Measurements from ENCODE around the gene CDKN2B.

Gene CDKN2B

DNA sequence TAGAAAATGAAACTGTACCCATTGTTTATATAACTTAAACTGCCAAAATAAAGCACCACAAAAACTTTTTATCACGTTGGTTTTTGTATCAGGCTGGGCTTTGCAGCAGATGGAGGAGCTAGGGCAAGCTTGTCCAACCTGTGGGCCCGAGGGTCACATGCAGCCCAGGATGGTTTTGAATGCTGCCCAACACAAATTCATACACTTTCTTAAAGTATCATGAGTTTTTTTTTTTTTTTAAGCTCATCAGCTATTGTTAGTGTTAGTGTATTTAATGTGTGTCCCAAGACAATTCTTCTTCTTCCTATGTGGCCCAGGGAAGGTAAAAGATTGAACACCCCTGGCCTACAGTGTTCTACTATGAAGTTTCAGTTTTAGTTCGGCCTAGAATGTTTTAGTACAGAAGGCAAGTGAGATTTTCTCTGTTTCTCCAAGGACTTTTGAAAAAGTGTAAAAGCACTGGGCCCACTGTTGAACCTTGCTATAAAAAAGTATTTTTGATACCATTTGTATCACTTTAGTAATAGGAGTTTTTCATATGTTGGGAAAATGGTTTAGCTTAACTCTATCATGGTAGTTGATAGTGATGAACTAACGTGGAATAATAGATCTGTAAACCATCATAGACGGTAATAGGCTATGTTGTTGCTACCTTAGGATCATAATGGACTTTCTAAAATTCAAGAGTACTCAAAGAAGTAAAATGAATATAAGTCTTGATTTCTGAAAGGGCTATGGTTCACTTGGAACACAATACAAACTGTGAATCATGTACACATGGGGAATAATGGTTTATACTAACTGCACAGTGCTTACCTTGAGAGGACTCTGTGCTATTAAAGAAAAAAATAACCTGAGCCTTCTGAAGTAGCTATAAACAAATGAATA lies 17.8 kb downstream of the CDKN2B start:
- no peak overlapping the region for H3K4me3 ChIP-seq (ENCODE audit: low read length)
- DNase-seq (ENCODE audit: low read depth) = no peak
- TF ChIP-seq CTCF (IDR thresholded peaks at IDR 0.05; ENCODE audit: insufficient read depth, low read depth, low read length, missing control alignments) = no peak

DNA sequence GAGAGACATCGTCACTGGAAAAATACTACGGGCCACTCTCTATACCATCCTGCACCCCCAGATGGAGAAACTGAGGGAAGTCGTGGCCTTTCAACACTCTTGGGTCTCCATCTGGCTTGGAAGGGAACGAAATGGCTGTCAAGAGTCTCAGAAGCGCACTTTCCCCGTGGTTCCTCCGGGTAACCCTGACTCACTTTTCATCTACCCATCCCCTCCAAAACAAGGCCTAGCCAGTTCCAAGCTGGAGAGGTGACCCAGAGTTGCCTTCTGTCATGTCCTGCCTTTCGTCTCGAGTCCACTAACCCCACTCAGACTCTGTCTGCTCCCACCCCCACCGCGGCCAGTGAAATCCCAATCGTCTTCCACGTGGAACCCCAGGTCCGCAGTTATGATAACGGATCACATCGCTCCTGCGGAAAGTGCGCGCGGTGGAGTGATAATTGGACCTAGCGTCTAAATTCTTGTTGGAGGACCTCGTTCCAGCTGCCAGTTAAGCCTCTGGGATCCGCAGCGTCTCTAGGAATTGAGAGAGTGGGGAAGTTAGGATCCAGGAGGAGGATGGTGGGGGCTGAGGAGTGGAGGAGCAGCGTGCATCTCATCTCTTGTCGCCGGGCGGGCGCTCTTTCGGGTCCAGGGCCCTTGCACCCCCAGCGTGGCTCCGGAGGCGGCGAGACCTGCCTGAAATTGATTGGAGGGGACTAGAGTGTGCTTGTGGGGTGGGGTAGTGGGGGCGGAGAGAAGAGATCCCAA lies 19.5 kb downstream of the CDKN2B start:
- no peak for TF ChIP-seq CTCF (IDR thresholded peaks at IDR 0.05; ENCODE audit: insufficient read depth, low read depth, low read length, missing control alignments)
- no peak overlapping the region for H3K4me3 ChIP-seq (ENCODE audit: low read length)
- no peak for DNase-seq (ENCODE audit: low read depth)

GRCh38 chr9:21988056-21988990 lies 20.8 kb downstream of the CDKN2B start:
- TF ChIP-seq CTCF (IDR thresholded peaks at IDR 0.05; ENCODE audit: insufficient read depth, low read depth, low read length, missing control alignments) = no peak
- DNase-seq (ENCODE audit: low read depth) = no peak
- no peak overlapping the region for H3K4me3 ChIP-seq (ENCODE audit: low read length)

DNA sequence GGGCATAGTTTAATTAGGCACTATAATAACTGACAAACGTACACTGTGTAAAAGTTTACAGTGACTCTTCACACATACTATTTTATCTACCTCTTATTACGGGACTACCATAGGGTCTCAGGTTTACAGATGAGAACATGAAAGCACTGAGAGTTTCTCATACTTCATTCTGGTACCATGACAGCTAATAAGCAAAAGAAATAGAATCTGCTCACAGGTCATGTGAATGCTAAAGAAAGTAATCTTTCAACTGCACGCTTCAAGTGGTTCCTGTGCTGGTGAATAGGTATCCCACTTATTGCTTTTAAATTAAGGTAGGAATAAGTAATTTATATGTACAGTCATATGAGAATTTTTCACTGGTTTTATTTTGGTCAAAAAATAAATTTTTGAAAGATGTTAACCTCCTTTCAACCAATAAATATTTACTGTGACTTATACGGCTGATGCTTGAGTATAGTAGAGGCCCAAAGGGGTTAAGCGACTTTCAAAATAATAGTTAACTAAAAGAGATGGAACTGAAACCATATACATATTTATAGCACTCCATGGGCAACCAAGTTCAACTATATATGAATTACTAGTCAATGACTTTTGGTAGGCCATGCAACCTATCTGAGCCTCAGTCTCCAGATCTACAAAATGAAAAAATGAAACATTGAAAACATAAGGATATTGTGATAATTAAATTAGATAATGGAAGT lies 23.0 kb downstream of the CDKN2B start:
- DNase-seq (ENCODE audit: low read depth) = no peak
- no peak overlapping the region for H3K4me3 ChIP-seq (ENCODE audit: low read length)
- TF ChIP-seq CTCF (IDR thresholded peaks at IDR 0.05; ENCODE audit: insufficient read depth, low read depth, low read length, missing control alignments) = no peak

DNA sequence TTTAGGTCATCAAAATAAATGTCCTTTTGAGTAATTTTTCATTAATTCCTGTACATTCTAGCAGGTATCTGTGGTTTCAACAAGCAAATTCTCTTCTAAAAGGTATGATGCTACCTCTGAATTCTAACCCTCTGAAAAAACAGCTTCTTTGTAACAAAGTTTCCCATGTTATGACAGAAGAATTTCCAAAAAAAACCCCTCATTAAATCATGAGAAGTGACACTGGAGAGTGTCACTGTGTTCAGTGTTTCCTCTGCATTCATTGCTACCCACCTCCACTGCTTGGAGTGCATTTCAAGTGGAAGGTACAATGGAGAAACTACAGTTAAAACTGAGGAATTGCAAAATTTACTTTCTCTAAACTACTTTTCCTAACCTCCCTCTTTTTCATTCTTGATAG lies 25.0 kb downstream of the CDKN2B start:
- TF ChIP-seq CTCF (IDR thresholded peaks at IDR 0.05; ENCODE audit: insufficient read depth, low read depth, low read length, missing control alignments) = no peak
- DNase-seq (ENCODE audit: low read depth) = no peak
- H3K4me3 ChIP-seq (ENCODE audit: low read length) = no peak overlapping the region

DNA sequence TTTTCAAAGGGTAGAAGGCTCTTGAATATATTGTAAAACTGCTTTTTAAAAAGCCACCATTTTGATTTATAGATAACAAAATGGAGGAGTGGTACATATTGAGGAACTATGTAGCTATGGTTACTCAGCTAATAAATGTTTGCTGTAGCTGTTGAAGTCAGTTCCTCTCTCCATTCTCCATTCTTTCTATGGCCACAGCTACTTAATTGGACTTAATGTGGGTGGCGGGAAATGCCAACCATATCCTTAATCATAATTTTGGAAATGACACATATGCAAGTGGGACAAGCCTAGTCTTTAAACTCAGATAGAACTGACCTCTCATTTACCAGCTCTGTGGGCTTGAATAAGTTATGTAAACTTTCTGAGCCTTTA lies 25.6 kb downstream of the CDKN2B start:
- DNase-seq (ENCODE audit: low read depth) = no peak
- H3K4me3 ChIP-seq (ENCODE audit: low read length) = no peak overlapping the region
- no peak for TF ChIP-seq CTCF (IDR thresholded peaks at IDR 0.05; ENCODE audit: insufficient read depth, low read depth, low read length, missing control alignments)

Measured in epithelial cell of esophagus (primary cell).